Smooth muscle cell (in vitro differentiated cells): ENCODE results near the gene PKDCC. TPM values are rescaled to one million over a fixed set of nuclear protein-coding genes. Genes with fewer than 3 reads are reported as not detected.
A peak's percentile ranks its signal among the peaks of the same experiment; 100 is the strongest.

ENCODE experiments used
- DNase-seq: peaks from one replicate; lab custom pipeline; 2025; ENCODE audit not compliant: unreplicated experiment; lab: John Stamatoyannopoulos, UW
- H2AFZ ChIP-seq: fragments of 200-600 bp; sonication (generic); 2 replicates; pipeline ENCODE4 v1.6.0; 2016; ENCODE audit warnings: antibody characterized with exemption, low read depth, mild to moderate bottlenecking
- H3F3A ChIP-seq: fragments of 200-600 bp; sonication (generic); 2 replicates; pipeline ENCODE4 v1.6.0; 2017; ENCODE audit warnings: antibody characterized with exemption, low read depth
- H3K27ac ChIP-seq: fragments of 200-600 bp; sonication (generic); 2 replicates; pipeline ENCODE4 v1.5.1; 2016; ENCODE audit warnings: low read depth, mild to moderate bottlenecking
- H3K27me3 ChIP-seq: fragments of 200-600 bp; sonication (generic); 2 replicates; pipeline ENCODE4 v1.6.1; 2016; ENCODE audit warnings: low read depth, mild to moderate bottlenecking
- H3K36me3 ChIP-seq: fragments of 200-600 bp; sonication (generic); 2 replicates; pipeline ENCODE4 v1.5.1; 2016; ENCODE audit warnings: low read depth
- H3K4me1 ChIP-seq: fragments of 200-600 bp; sonication (generic); 2 replicates; pipeline ENCODE4 v1.5.1; 2016; ENCODE audit warnings: low read depth
- H3K4me2 ChIP-seq: fragments of 200-600 bp; sonication (generic); 2 replicates; pipeline ENCODE4 v1.6.0; 2016; ENCODE audit warnings: mild to moderate bottlenecking
- H3K4me3 ChIP-seq: fragments of 200-600 bp; sonication (generic); 2 replicates; pipeline ENCODE4 v1.5.1; 2016; ENCODE audit warnings: mild to moderate bottlenecking
- H3K79me2 ChIP-seq: fragments of 200-600 bp; sonication (generic); 2 replicates; pipeline ENCODE4 v1.6.0; 2016; ENCODE audit warnings: low read depth, mild to moderate bottlenecking
- H3K9ac ChIP-seq: fragments of 200-600 bp; sonication (generic); 2 replicates; pipeline ENCODE4 v1.6.0; 2016; ENCODE audit warnings: low read depth
- H3K9me3 ChIP-seq: fragments of 200-600 bp; sonication (generic); replicated peaks from 2 replicates; pipeline ENCODE4 v1.5.1; 2016; ENCODE audit warnings: low read depth
- H4K20me1 ChIP-seq: fragments of 200-600 bp; sonication (generic); 2 replicates; pipeline ENCODE4 v1.6.0; 2016; ENCODE audit warnings: low read depth
- CTCF ChIP-seq: fragments of 200-600 bp; sonication (generic); IDR thresholded peaks from 2 replicates; pipeline ENCODE4 v1.5.1; 2017; ENCODE audit warnings: borderline replicate concordance, mild to moderate bottlenecking, antibody characterized with exemption; ENCODE audit not compliant: insufficient read depth, poor library complexity, severe bottlenecking
- WGBS: methylation state at CpG from one replicate; pipeline ENCODE4 v1.1.7; 2016; ENCODE audit warnings: low lambda C conversion rate; 5-methylcytosine and 5-hydroxymethylcytosine counted together
- polyA plus RNA-seq: library from polyadenylated mRNA; unstranded; fragments of >200 nt; fragmentation: Nextera tagmentation; extraction: Ambion mirVana; gene quantifications from 2 replicates; pipeline ENCODE4 v1.2.1, GENCODE V29; 2016
- total RNA-seq: library from RNA; depleted of rRNA; stranded (reverse); fragments of >200 nt; gene quantifications from 2 replicates; pipeline ENCODE4 v1.2.3, GENCODE V29; 2014

Gene PKDCC
- total and polyA plus RNA-seq, 2 experiments from 2014 or later, result 12.2 to 15.2 TPM

- H3K4me3 ChIP-seq, result no peak overlapping the region
- H3K36me3 ChIP-seq, result no peaks in the 10 kb centered on the region
- TF ChIP-seq CTCF, result no peak
- no peak for DNase-seq
- no peaks in the 10 kb centered on the region for H4K20me1 ChIP-seq
- no peak overlapping the region for H3K9ac ChIP-seq
- H3K4me1 ChIP-seq, result peaks cover 37% of the 10 kb centered on the region
- H2AFZ ChIP-seq, result peak overlapping the region; percentile 17
- WGBS, result 31% methylated on average over 3 of the region's 3 CpGs
- no peaks in the 10 kb centered on the region for H3K27me3 ChIP-seq
- H3K79me2 ChIP-seq, result no peaks in the 10 kb centered on the region
- no peaks in the 10 kb centered on the region for H3F3A ChIP-seq
- no peak overlapping the region for H3K4me2 ChIP-seq
- no peak overlapping the region for H3K27ac ChIP-seq
- H3K9me3 ChIP-seq, result no peaks in the 10 kb centered on the region
Measured at GRCh38 chr2:42025151-42025582, 22.7 kb upstream of the PKDCC start.

GRCh38 chr2:42026272-42026671 lies 21.5 kb upstream of the PKDCC start:
- no peaks in the 10 kb centered on the region for H3K27me3 ChIP-seq
- H3K79me2 ChIP-seq, result no peaks in the 10 kb centered on the region
- no peak overlapping the region for H3K9ac ChIP-seq

GRCh38 chr2:42028571-42029148 lies 19.2 kb upstream of the PKDCC start:
- Histone ChIP-seq H3K4me3 (no peak overlapping the region), H3K9ac (no peak overlapping the region), H3K36me3 (no peaks in the 10 kb centered on the region), H3K9me3 (no peaks in the 10 kb centered on the region), H3F3A (no peaks in the 10 kb centered on the region), H3K27me3 (no peaks in the 10 kb centered on the region), H3K79me2 (no peaks in the 10 kb centered on the region), H3K4me1 (peaks cover 51% of the 10 kb centered on the region), H2AFZ (no peak overlapping the region), H3K4me2 (no peak overlapping the region), H3K27ac (no peak overlapping the region), H4K20me1 (no peaks in the 10 kb centered on the region)
- WGBS, result 79% methylated on average over 8 of the region's 8 CpGs
- TF ChIP-seq CTCF, result no peak
- no peak for DNase-seq

More at GRCh38 chr2:42026272-42026671, 21.5 kb upstream of the PKDCC start:
- Histone ChIP-seq H3K4me2 (no peak overlapping the region), H2AFZ (no peak overlapping the region), H3K4me1 (peaks cover 42% of the 10 kb centered on the region), H3K9me3 (no peaks in the 10 kb centered on the region), H4K20me1 (no peaks in the 10 kb centered on the region), H3F3A (no peaks in the 10 kb centered on the region), H3K4me3 (no peak overlapping the region), H3K27ac (no peak overlapping the region), H3K36me3 (no peaks in the 10 kb centered on the region)
- no peak for DNase-seq
- WGBS, result 77% methylated on average over 5 of the region's 5 CpGs
- no peak for TF ChIP-seq CTCF

- H3K36me3 ChIP-seq, result no peaks in the 10 kb centered on the region
- H2AFZ ChIP-seq, result no peak overlapping the region
- H3K4me3 ChIP-seq, result no peak overlapping the region
- H3K9ac ChIP-seq, result no peak overlapping the region
- no peaks in the 10 kb centered on the region for H3F3A ChIP-seq
- no peak overlapping the region for H3K4me2 ChIP-seq
- H3K27me3 ChIP-seq, result no peaks in the 10 kb centered on the region
- H3K9me3 ChIP-seq, result no peaks in the 10 kb centered on the region
- 96% methylated on average over 4 of the region's 4 CpGs for WGBS
- H3K79me2 ChIP-seq, result no peaks in the 10 kb centered on the region
- no peaks in the 10 kb centered on the region for H4K20me1 ChIP-seq
- no peak for DNase-seq
- no peak overlapping the region for H3K27ac ChIP-seq
- peaks cover 51% of the 10 kb centered on the region for H3K4me1 ChIP-seq
- no peak for TF ChIP-seq CTCF
Measured at GRCh38 chr2:42029171-42029570, 18.6 kb upstream of the PKDCC start.
